ENCODE data around the gene CRELD2. TPM values are rescaled to one million over a fixed set of nuclear protein-coding genes. Genes with fewer than 3 reads are reported as not detected.

Gene CRELD2
- polyA plus RNA-seq, 1 donor from 2014 or later = 83.2 TPM

- no peak overlapping the region for H3K4me2 ChIP-seq (ENCODE audit: low read length)
- no peak overlapping the region for H3K4me3 ChIP-seq (ENCODE audit: low read length)
- H3K27me3 ChIP-seq (ENCODE audit: insufficient read depth, low read depth, low read length) = no peaks in the 10 kb centered on the region
- peaks cover 18% of the 10 kb centered on the region for H3K9me3 ChIP-seq (ENCODE audit: low read length)
- H2AFZ ChIP-seq (ENCODE audit: low read depth, low read length) = no peak overlapping the region
- H3K36me3 ChIP-seq (ENCODE audit: insufficient read depth, low read length) = peaks cover 56% of the 10 kb centered on the region
- H3K9me2 ChIP-seq (ENCODE audit: insufficient read depth, low read length) = no peaks in the 10 kb centered on the region
- no peak overlapping the region for H3K27ac ChIP-seq (ENCODE audit: low read length)
- H3K79me2 ChIP-seq (replicated peaks; ENCODE audit: insufficient read depth, low read length) = peaks cover 48% of the 10 kb centered on the region
- no peaks in the 10 kb centered on the region for H3F3A ChIP-seq (ENCODE audit: insufficient read depth, low read length, poor library complexity, severe bottlenecking)
- H3K9ac ChIP-seq (ENCODE audit: low read length) = no peak overlapping the region
- H4K20me1 ChIP-seq (ENCODE audit: insufficient read depth) = no peaks in the 10 kb centered on the region
- TF ChIP-seq POLR2AphosphoS5 (IDR thresholded peaks at IDR 0.05) = no peak
- TF ChIP-seq EP300 (conservative IDR thresholded peaks at IDR 0.05; ENCODE audit: poor library complexity, severe bottlenecking) = no peak
- no peak for TF ChIP-seq TAF1 (IDR thresholded peaks at IDR 0.05; ENCODE audit: low read depth)
- TF ChIP-seq REST (IDR thresholded peaks at IDR 0.05; ENCODE audit: borderline replicate concordance) = no peak
- no peak for TF ChIP-seq CTCF (IDR thresholded peaks at IDR 0.05; ENCODE audit: poor library complexity, severe bottlenecking)
- TF ChIP-seq MXI1 (conservative IDR thresholded peaks at IDR 0.05; ENCODE audit: poor library complexity, severe bottlenecking) = no peak
- TF ChIP-seq RAD21 (conservative IDR thresholded peaks at IDR 0.05) = no peak
- TF ChIP-seq EZH2 (IDR thresholded peaks at IDR 0.05; ENCODE audit: borderline replicate concordance, insufficient read depth, low read length, poor library complexity, severe bottlenecking) = no peak
- no peak for TF ChIP-seq SMC3 (conservative IDR thresholded peaks at IDR 0.05; ENCODE audit: poor library complexity)
These were observed 33.8 kb upstream of the CRELD2 start for GRCh38 chr22:49884503-49885260.

- Histone ChIP-seq H4K20me1 (ENCODE audit: insufficient read depth) (no peaks in the 10 kb centered on the region), H3K27ac (ENCODE audit: low read length) (no peak overlapping the region), H3K9me3 (ENCODE audit: low read length) (peaks cover 18% of the 10 kb centered on the region), H3K9ac (ENCODE audit: low read length) (no peak overlapping the region), H3K4me2 (ENCODE audit: low read length) (no peak overlapping the region), H3K36me3 (ENCODE audit: insufficient read depth, low read length) (peaks cover 56% of the 10 kb centered on the region), H3K4me3 (ENCODE audit: low read length) (no peak overlapping the region), H2AFZ (ENCODE audit: low read depth, low read length) (no peak overlapping the region), H3K79me2 (replicated peaks; ENCODE audit: insufficient read depth, low read length) (peaks cover 54% of the 10 kb centered on the region), H3K9me2 (ENCODE audit: insufficient read depth, low read length) (no peaks in the 10 kb centered on the region), H3K27me3 (ENCODE audit: insufficient read depth, low read depth, low read length) (no peaks in the 10 kb centered on the region), H3F3A (ENCODE audit: insufficient read depth, low read length, poor library complexity, severe bottlenecking) (no peaks in the 10 kb centered on the region)
- no peak for TF ChIP-seq CTCF (IDR thresholded peaks at IDR 0.05; ENCODE audit: poor library complexity, severe bottlenecking)
- TF ChIP-seq EZH2 (IDR thresholded peaks at IDR 0.05; ENCODE audit: borderline replicate concordance, insufficient read depth, low read length, poor library complexity, severe bottlenecking) = no peak
- TF ChIP-seq REST (IDR thresholded peaks at IDR 0.05; ENCODE audit: borderline replicate concordance) = no peak
- no peak for TF ChIP-seq MXI1 (conservative IDR thresholded peaks at IDR 0.05; ENCODE audit: poor library complexity, severe bottlenecking)
- no peak for TF ChIP-seq EP300 (conservative IDR thresholded peaks at IDR 0.05; ENCODE audit: poor library complexity, severe bottlenecking)
- no peak for TF ChIP-seq POLR2AphosphoS5 (IDR thresholded peaks at IDR 0.05)
These were observed 33.2 kb upstream of the CRELD2 start for GRCh38 chr22:49885281-49885680.

Data from neural cell (in vitro differentiated cells).